Peyer's patch (tissue), 4 donors: Measurements from ENCODE around the gene MAIP1. TPM values are rescaled to one million over a fixed set of nuclear protein-coding genes. Genes with fewer than 3 reads are reported as not detected.

Source experiments
- DNase-seq, 3 donors: peaks; one replicate each; pipeline ENCODE4 v3.0.0-alpha.2; 2017 to 2019
- H3K27ac ChIP-seq, 4 donors: fragments of 200-600 bp; sonication (generic); one replicate each; pipeline ENCODE4 v1.5.1; 2016 to 2019
- H3K27me3 ChIP-seq, 2 donors: fragments of 200-600 bp; sonication (generic); one replicate each; pipeline ENCODE4 v1.5.1; 2019
- H3K36me3 ChIP-seq, 3 donors: fragments of 200-600 bp; sonication (generic); one replicate each; pipeline ENCODE4 v1.5.1; 2016 to 2019
- H3K4me1 ChIP-seq, 4 donors: fragments of 200-600 bp; sonication (generic); one replicate each; pipeline ENCODE4 v1.5.1; 2016 to 2019
- H3K4me3 ChIP-seq, 4 donors: fragments of 200-600 bp; sonication (generic); 1 replicate in 3 of 4; 2 replicates in 1 of 4; pipeline ENCODE4 v1.5.1; 2016 to 2019; ENCODE audit warnings: mild to moderate bottlenecking in 1 of 4
- H3K9me3 ChIP-seq, 4 donors: fragments of 200-600 bp; sonication (generic); one replicate each; pipeline ENCODE4 v1.5.1; 2016 to 2019; ENCODE audit warnings: mild to moderate bottlenecking in 1 of 4
- CTCF ChIP-seq, 6 experiments: fragments of 450-650 bp in 4 of 6; fragments of 200-600 bp in 2 of 6; sonication (generic) in 1 of 6; IDR thresholded peaks; one replicate each; pipeline ENCODE4 v1.5.1; 2017 to 2019; ENCODE audit warnings: antibody characterized with exemption in 6 of 6, mild to moderate bottlenecking in 3 of 6, moderate library complexity in 1 of 6
- POLR2A ChIP-seq, 2 donors: fragments of 450-650 bp; IDR thresholded peaks; one replicate each; pipeline ENCODE4 v1.5.1; 2017; ENCODE audit warnings: antibody characterized with exemption in 2 of 2, mild to moderate bottlenecking in 2 of 2, moderate library complexity in 2 of 2
- total RNA-seq, 4 donors: library from RNA; depleted of rRNA; stranded (reverse); fragments of >200 nt; gene quantifications; one replicate each; pipeline ENCODE4 v1.1.0, GENCODE V29; 2016

MAIP1 gene
- total RNA-seq, 4 donors from 2014 or later, result 8.3 to 58.2 (median 26.8) TPM

GRCh38 chr2:199975273-199975895, 20.0 kb downstream of the MAIP1 start:
- no peaks in the 10 kb centered on the region for H3K9me3 ChIP-seq
- H3K27ac ChIP-seq, result no peak overlapping the region
- no peak for DNase-seq
- peaks cover 0 to 7% (median 0%) of the 10 kb centered on the region in 4 donors for H3K4me1 ChIP-seq
- no peaks in the 10 kb centered on the region for H3K27me3 ChIP-seq
- H3K36me3 ChIP-seq, result no peaks in the 10 kb centered on the region
- H3K4me3 ChIP-seq, result no peak overlapping the region
- TF ChIP-seq POLR2A (IDR thresholded peaks at IDR 0.05), result no peak
- no peak for TF ChIP-seq CTCF (IDR thresholded peaks at IDR 0.05)

GRCh38 chr2:199977984-199978415, 22.6 kb downstream of the MAIP1 start:
- H3K4me1 ChIP-seq, result peaks cover 0 to 3% (median 0%) of the 10 kb centered on the region in 4 donors
- TF ChIP-seq CTCF (IDR thresholded peaks at IDR 0.05) (peak in 1 of 6 experiments; percentile 30), POLR2A (IDR thresholded peaks at IDR 0.05) (no peak)
- peak in 1 of 3 donors; percentile 63 for DNase-seq
- no peaks in the 10 kb centered on the region for H3K36me3 ChIP-seq
- no peaks in the 10 kb centered on the region for H3K9me3 ChIP-seq
- H3K27me3 ChIP-seq, result no peaks in the 10 kb centered on the region
- H3K4me3 ChIP-seq, result no peak overlapping the region
- H3K27ac ChIP-seq, result peak overlapping the region in 1 of 4 donors; percentile 58

- no peak overlapping the region for H3K27ac ChIP-seq
- no peak for DNase-seq
These were observed 24.0 kb downstream of the MAIP1 start for GRCh38 chr2:199979398-199979797.

GRCh38 chr2:199979832-199980628, 24.6 kb downstream of the MAIP1 start:
- peaks cover 0 to 3% (median 0%) of the 10 kb centered on the region in 4 donors for H3K4me1 ChIP-seq
- no peak overlapping the region for H3K27ac ChIP-seq
- H3K36me3 ChIP-seq, result no peaks in the 10 kb centered on the region
- TF ChIP-seq POLR2A (IDR thresholded peaks at IDR 0.05) (no peak), CTCF (IDR thresholded peaks at IDR 0.05) (peak; percentile 67 to 95 (median 87))
- H3K9me3 ChIP-seq, result no peaks in the 10 kb centered on the region
- peak overlapping the region in 1 of 4 donors; percentile 5 for H3K4me3 ChIP-seq
- H3K27me3 ChIP-seq, result no peaks in the 10 kb centered on the region
- DNase-seq, result peak; percentile 77 to 93 (median 85)

More at GRCh38 chr2:199979398-199979797, 24.0 kb downstream of the MAIP1 start:
- H3K36me3 ChIP-seq, result no peaks in the 10 kb centered on the region
- no peaks in the 10 kb centered on the region for H3K27me3 ChIP-seq
- TF ChIP-seq CTCF (IDR thresholded peaks at IDR 0.05) (no peak), POLR2A (IDR thresholded peaks at IDR 0.05) (no peak)
- H3K4me1 ChIP-seq, result peaks cover 0 to 3% (median 0%) of the 10 kb centered on the region in 4 donors
- H3K9me3 ChIP-seq, result no peaks in the 10 kb centered on the region
- no peak overlapping the region for H3K4me3 ChIP-seq

GRCh38 chr2:199982126-199982843, 26.9 kb downstream of the MAIP1 start:
- DNase-seq, result no peak

More at GRCh38 chr2:199982126-199982843, 26.9 kb downstream of the MAIP1 start:
- Histone ChIP-seq H3K27ac (no peak overlapping the region), H3K9me3 (no peaks in the 10 kb centered on the region), H3K4me3 (no peak overlapping the region), H3K36me3 (no peaks in the 10 kb centered on the region), H3K27me3 (no peaks in the 10 kb centered on the region), H3K4me1 (peaks cover 0 to 3% (median 0%) of the 10 kb centered on the region in 4 donors)
- TF ChIP-seq POLR2A (IDR thresholded peaks at IDR 0.05), result no peak
- TF ChIP-seq CTCF (IDR thresholded peaks at IDR 0.05), result no peak
